GM18520 (cell line): ENCODE measurements around the gene ELP5.

ENCODE experiments used
- ATAC-seq: cut with Tn5 transposase; IDR thresholded peaks from one replicate; pipeline ENCODE4 v1.9.1; 2021; ENCODE audit not compliant: unreplicated experiment

ELP5 gene

GRCh38 chr17:7282752-7283321, 30.8 kb downstream of the ELP5 start:
- no peak for ATAC-seq

- ATAC-seq: no peak
These were observed 31.6 kb downstream of the ELP5 start for GRCh38 chr17:7283471-7284216.

DNA sequence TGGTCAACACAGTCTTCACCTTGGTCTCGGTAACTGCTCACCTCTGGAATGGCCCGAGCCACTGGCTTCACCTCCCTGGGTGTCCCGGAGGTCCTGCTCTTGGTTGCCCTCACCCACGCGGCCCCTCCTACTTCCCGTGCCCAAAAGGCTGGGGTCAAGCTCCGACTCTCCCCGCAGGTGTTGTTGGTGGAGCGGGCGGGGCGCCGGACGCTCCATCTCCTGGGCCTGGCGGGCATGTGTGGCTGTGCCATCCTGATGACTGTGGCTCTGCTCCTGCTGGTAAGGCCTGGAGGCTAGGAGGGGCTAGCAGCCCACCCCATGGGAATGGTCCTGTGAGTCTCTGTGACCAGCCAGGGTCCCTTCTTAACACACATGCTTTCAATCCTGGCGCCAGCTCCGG, 32.9 kb downstream of the ELP5 start:
- ATAC-seq: no peak

DNA sequence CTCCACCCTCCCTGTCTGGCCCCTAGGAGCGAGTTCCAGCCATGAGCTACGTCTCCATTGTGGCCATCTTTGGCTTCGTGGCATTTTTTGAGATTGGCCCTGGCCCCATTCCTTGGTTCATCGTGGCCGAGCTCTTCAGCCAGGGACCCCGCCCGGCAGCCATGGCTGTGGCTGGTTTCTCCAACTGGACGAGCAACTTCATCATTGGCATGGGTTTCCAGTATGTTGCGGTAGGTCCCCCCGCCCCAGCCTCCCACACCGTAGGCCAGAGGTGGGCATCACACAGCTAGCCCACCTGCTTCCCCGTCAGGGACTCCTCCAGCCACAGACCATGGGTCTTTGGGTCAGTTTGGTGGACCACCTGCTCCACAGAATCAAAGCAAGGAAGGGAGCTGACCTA, 33.7 kb downstream of the ELP5 start:
- no peak for ATAC-seq

- ATAC-seq: no peak
These were observed 37.4 kb downstream of the ELP5 start for GRCh38 chr17:7289256-7290032.

DNA sequence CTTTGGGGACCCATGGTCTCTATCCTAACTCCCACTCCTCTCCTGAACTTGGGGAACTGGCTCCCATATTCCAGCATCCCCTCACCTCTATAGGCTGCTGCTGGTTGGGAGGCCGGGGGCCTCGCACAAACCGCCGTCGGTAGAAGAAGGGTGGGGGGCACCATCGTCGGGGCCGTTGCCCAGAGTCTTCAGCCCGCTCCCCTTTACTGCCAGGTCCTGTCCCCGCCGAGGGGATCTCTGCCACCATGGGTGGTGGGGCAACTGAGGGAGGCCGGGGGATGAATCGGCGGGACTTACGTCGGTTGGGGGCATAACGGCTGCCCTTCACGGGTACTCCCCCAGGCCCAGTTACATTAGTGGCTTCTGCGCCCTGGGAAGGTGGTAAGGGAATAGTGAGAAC, 38.2 kb downstream of the ELP5 start:
- ATAC-seq: no peak

- no peak for ATAC-seq
These were observed 38.7 kb downstream of the ELP5 start for GRCh38 chr17:7290685-7291084.

GRCh38 chr17:7292194-7292593, 40.2 kb downstream of the ELP5 start:
- ATAC-seq: no peak

DNA sequence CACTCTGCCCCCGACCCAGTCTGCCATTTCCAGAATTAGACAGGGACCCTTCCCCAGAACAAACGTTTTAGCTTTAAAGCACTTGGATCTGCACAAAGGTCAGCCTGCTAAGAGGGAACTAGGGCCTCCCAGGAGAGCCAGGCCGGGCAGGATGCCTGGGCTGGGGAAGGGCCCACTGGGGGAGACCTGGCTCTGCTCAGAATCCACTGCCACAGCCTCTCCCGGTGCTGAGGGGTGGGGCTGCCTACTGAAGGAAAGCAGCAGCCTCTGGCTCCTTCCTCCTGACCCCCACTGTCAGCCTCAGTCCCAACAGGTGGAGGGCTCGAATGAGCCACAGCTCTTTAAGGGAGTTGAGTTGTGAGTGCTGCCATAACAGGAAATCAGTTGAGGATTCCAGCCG, 40.7 kb downstream of the ELP5 start:
- no peak for ATAC-seq

GRCh38 chr17:7293159-7293558, 41.1 kb downstream of the ELP5 start:
- ATAC-seq: no peak

GRCh38 chr17:7293816-7294613, 42.0 kb downstream of the ELP5 start:
- ATAC-seq: no peak

- ATAC-seq: no peak
These were observed 42.7 kb downstream of the ELP5 start, which contains the start of gene YBX2 for GRCh38 chr17:7294614-7295153. YBX2 (minus strand) TSS chr17:7294639; CDS start chr17:7294500, 139 bp downstream.

GRCh38 chr17:7295230-7296180, 43.5 kb downstream of the ELP5 start:
- no peak for ATAC-seq

DNA sequence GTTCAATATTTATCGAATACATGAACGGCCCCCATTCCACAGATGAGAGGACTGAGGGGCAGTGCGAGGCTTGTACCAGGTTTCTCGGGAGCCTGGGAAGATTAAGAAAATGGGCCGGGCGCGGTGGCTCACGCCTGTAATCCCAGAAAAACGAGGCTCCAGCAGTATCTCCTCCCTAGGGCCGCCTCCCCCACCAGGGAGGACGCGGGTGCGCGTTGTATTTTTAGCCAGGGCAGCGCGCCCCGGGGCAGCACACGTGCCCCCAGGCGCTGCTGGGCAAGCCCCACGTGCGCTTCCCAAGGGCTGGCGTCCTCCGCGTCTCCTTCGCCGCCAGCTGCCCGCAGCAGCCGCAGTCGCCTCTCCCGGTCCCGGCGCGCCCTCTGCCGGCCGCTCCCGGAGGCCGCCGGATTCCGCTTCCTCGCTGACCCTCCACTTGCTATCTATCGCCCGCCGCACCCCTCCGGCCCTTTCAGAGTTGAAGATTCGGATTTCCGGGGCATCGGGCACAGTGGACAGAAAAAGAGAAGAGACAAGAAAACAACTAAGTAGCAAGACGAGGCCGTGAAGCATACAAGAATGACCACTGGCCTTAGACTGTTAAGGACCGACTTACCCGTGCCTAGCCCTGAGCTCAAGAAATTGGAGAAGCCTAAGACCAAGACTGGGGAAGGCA, 44.3 kb downstream of the ELP5 start:
- no peak for ATAC-seq

DNA sequence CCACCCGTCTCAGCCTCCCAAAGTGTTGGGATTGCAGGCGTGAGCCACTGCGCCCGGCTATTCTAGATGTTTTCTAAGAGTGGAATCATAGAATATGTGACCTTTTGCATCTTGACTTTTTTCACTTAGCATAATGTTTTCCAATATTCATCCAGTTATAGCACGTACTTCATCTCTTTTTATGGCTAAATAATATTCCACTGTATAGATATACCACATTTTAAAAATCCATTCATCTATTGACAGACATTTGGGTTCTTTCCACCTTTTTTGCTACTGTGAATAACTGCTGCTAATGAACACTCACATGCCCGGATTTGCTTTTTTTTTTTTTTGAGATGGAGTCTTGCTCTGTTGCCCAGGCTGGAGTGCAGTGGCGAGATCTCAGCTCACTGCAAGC, 52.2 kb downstream of the ELP5 start:
- ATAC-seq: no peak

DNA sequence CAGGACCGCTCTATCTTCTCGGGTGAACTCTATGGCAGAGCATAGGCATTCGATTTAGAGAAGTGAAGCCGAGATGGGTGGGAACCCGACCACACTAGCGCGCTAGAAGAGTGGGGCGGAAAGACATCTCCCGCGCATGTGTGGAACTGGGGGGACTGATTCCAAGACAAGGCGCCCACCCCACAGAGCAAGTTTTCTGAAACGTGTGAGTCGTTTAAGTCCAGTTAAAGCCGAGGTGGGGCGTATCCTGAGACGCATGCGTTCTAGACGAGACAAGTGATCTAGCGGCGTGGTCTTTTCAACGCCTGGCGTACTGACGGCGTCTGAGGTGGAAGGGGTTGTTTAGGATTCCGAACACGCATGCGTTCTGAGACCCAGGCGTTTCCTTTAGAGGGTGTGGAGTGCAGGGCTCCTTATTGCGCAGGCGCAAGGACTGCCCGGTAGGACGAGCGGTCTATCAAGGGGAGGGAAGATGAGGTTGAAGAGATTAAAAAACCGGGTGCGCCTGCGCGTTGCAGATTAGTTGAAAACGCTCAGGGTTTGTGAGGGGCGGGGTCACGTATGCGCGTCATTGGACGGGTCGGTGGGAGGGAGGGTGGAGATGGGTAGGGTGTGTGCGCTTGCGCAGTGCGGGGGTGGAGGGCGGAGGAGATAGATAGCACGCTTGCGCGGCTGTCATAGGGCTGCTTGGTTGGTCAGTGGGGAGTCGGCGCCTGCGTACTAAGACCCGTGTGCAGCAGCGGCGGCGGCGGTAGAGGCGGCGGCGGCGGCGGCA, 55.1 kb downstream of the ELP5 start, which contains the start of gene EIF5A:
Gene EIF5A, plus strand, starts transcription at position 718 of the 775 bp plus-strand sequence. CDS start 2,008 bp downstream, outside the sequence.
- peak; percentile 62 for ATAC-seq

DNA sequence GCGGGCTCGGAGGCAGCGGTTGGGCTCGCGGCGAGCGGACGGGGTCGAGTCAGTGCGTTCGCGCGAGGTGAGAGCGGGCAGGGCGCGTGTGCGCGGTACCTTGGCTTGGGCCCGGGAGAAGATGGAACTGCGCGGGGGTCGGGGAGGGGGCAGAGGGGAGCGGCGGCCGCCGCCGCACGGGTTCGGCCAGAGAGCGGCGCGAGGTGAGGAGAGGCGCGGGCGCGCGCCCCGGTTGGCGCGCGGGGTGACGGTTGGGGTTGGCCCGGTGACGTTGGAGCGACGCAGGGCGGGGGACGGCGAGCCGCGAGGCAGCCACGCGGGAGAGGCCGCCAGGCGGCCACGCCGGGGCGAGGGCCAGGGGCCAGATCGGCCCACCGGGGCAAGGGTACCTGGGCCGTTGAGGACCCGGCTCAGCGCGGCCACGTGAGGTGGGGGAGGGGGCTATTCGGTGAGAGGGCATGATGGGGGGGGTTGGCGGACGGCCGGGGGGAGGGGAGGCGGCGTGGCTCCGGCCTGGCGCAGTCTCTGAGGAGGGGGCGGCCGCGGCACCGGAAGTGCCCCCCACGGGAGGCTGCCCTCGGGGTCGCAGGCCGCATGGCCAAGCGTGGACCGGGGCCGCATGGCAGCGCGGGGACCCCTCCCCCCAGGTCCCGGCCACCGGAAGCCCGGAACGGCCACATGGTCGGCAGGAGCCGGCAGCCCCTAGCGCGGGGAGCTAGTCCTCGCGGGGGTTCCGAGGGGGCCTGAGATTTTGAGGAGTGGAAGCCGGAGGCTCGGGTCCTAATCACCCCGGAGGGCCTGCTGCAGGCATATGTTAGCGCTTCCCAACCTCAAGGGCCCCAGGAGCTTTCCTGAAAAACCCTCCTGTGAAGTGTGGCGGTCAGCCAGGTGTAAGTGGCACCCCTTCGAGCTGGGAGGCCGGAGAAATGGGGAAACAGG, 55.9 kb downstream of the ELP5 start:
- ATAC-seq: no peak
